Measurements from ENCODE around the gene ABCC4.

ABCC4 gene

DNA sequence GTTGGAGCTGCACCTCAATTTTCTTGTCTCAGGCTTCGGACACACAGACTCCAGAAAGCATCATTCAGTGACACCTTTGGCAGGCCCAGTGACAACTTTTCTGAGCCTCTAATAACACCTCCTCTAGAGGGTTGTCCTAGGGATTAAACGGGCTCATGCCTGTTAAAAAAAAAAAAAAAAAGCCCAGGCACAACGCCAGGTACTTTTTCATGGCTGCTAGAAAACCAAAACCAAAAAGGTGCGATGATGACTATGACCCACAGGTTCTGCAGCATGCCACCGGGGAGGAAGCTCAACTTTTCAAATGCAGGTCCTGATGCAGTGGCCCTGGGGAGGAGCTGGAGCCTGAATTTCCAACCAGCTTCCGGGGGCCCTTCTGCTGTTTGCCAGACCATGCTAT lies 184.2 kb downstream of the ABCC4 start:
- DNase-seq (ENCODE audit: low read depth) = no peak

DNA sequence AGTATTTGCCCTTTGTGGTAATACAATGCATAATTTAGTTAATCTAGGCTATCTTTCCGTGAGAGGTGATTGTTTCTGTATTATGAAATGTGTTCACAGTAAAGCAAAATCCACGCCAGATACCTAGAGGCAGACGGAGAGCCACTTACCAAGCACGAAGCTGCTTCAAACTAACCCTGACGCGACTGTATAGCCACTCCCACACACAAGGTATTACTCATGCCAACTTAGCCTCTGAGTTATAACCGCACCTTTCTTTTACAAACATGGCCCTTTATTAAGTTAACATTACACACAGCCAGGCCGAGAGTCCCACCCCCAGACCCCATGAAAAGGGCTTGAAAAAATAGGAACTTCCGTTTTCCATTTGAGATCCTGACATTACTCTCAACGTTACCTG lies 185.7 kb downstream of the ABCC4 start:
- DNase-seq (ENCODE audit: low read depth) = no peak

DNA sequence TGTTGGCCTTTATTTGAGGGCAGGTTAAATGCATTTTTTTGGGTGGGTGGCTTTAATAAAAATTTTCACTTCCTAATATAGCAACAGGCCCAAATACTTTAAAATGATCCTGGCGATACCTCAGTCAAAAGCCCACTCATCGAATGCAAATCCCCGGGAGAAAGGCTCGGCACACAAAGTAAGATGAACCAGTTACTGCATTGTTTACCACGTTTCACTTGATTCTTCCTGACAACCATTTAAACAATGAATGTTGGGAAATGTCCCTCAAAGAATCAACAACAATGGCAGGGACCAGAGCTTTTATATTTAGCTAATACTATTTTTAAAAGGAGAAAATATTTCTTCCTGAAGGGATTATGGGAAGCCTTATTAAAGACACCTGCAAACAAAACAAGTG lies 187.7 kb downstream of the ABCC4 start:
- DNase-seq (ENCODE audit: low read depth) = no peak

DNA sequence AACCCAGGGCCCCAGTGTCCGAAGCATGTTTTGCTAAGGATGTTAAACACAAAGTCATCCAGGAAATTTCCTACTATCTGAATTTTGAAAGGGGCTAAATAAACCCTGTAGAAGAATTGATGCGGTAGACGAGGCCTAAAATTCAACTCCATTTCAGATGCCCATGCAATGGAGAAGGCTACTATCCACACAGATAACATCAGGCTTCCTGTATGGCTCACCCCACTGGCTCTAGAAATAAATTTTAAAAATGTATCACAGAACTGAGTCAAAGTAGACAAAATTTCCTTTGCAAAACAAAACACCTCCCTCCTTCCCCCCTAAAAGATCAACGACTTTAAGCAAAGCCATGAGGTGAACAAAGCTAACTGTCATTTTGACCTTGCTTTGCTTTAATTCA lies 188.4 kb downstream of the ABCC4 start:
- DNase-seq (ENCODE audit: low read depth) = no peak

DNA sequence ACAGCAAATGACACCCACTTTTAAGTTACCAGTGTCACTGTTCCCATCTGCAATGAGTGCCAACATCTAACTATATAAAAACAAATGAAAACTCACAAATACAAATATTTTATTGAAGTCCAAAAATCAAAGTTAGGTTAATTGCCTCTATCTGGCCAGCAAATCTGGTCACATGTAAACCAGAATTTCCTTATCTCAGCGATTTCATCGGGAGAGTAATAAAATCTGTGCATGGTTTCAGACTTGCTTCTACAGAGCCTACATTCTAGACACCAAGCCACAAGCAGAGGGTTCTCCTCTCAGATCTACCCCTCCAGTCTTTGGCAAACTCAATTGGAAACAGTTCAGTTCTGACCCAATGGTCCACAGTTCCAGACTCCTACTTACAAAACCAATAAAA lies 189.6 kb downstream of the ABCC4 start:
- no peak for DNase-seq (ENCODE audit: low read depth)

DNA sequence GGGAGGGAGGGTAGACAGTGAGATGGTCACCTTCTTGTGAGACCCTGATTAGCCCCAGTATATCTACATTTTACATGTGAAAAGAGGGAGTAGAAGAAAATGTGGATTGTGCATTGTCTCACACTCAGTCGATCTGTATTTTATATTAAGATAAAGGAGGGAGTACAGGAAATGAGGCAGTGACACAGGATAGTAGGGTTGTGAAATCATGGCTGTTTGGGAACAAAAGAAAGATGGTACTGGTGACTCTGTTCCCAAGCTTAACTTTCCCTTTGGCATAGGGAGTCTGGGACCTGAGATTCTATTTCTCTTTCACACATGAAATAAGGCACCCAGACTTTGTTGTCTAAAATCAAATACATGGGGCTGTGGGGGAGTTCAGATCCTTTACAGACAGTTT lies 194.7 kb downstream of the ABCC4 start:
- DNase-seq (ENCODE audit: low read depth) = no peak

DNA sequence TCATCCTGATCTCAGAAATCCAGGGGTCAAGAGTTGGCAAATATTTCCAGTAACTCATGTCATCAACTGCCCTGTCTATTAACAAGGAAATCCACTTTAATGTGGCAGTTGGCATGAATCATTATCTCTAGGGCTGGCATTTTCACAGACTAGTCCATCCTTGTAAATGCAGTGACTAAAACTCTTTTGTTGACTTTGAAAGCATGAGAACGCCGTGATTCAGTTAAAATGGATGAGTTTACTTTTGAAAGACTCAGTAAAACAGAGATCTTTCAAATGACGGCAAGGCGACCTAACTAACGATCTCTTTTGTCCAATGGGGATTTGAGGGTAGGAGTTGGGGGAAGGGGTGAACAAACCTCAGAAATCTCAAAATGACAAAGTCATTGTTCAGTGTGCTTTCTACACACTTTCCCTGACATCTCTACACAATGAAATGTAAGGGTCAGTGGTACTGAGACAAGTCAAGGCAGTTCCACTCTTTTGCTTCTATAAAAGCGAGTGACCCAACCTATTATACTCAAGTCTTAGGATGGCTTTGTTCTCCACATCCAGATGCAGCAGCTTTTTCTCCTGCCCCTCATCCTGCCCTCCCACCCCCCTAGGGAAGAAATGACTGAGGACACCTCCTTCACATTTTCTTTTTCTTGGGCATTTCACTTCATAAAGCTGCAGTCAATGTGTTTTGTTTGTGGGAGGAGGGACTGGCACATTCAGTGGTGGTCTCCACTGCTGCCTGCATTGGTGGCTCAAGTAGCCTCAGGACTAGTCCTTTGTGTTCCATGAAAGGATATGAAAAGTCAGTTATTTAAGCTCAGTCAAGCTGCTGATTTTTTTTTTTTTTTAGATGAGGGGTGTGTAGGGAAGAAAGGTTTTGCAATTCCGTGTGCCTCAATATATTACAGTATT lies 200.5 kb downstream of the ABCC4 start:
- no peak for DNase-seq (ENCODE audit: low read depth)

DNA sequence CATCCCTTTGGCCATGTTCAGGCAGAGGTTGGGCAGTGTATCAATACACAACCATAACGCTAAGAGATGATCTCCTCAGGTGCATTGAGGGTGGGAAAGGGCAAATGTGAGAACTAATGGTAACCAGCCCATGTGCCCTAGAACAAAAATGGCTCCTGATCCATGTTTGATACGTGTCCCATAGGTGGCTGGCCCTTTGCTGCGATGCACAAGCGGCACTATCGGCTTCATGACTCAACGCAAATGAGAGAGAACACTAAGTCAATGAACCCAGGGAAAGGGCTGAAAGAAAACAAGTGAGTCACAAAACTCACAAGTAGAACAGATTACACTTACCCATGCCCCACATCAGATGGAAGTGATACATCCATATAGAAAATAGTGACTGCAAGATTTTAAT lies 201.7 kb downstream of the ABCC4 start:
- DNase-seq (ENCODE audit: low read depth) = no peak

DNA sequence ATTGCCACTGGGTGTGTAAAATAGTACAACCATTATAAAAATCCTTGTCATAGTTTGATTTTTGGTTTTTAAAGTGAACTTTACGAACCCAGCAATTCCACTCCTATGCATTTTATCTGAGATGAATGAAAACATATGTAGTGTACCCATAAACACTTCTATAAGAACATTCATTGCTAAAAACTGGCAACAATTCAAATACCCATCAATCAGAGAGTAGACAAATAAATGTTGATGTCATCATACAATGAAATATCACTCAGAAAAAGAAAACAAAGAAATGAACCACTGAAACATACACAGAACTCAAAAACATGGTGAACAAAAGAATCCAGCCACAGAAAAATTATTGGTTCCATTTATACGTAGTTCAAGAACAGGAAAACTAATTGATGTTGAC lies 202.3 kb downstream of the ABCC4 start:
- DNase-seq (ENCODE audit: low read depth) = no peak

DNA sequence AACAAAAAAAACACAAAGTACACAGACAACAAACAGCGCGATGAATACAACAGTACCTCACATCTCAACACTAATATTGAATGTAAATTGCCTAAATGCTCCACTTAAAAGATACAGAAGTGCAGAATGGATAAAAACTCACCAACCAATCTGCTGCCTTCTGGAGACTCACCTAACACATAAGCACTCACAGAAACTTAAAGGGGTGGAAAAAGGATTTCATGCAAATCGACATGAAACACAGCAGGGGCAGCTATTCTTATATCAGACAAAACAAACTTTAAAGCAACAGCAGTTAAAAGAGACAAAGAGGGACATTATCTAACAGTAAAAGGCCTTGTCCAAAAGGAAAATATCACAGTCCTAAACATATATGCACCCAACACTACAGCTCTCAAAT lies 209.5 kb downstream of the ABCC4 start:
- no peak for DNase-seq (ENCODE audit: low read depth)

DNA sequence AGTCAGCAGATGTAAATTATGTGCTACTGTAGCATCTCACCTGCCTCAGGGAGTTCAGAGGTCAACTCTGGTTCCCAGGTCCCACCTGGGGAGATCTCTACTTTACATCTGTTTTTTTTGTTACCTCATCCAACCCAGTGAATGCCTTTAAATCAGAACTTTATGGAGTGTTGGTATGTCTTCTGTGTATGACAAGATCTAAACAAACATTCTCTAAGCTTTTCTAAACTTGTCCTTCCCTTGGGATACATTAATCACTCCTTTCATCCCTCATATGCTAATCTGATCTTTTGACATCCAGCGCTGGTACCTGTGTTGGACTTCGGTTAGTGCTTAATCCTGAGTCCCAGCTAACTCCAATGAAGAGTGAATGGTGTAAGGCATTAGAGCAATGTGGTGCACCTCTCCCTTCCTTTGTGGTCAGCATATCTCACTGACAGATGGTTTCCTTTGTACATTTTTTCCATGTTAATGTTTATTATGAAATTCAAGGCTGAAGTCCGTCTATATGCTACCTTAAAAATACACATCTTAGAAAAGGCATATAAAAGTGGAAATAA lies 213.4 kb downstream of the ABCC4 start:
- DNase-seq (ENCODE audit: low read depth) = no peak

DNA sequence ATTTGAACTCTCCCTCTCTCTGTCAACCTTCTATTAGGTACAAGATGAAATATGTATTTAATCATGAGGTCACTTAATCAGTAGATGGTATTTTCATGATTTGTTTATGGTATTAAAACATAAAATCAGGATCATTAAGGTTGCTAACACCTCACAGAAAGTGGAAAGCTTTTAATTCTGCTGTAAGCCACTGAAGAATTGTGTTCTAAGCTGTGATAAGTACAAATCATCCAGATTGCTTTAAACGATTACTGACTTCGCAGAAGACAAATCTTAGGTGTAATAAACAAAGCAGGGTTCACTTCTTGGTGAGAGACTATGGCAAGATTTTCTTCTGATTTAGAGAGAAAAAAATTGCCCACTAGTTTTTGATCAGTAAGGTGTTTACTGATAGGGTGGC lies 214.5 kb downstream of the ABCC4 start:
- no peak for DNase-seq (ENCODE audit: low read depth)

DNA sequence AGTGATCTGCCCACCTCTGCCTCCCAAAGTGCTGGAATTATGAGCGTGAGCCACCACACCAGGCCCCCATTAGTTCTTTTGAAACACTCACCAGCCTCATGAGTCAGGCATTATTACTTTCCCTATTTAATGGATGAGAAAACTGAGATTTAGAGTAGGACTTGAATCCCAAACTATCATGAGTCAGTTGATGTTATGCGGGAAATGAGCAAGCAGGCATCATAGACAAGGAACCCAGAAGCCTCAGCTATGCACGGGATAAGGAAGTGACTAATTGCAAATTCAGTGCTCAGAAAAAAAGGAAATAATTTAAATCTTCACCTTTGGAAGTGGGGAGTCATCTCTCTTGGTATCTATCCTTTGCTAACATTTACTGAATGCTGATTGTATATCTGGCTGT lies 217.5 kb downstream of the ABCC4 start:
- no peak for DNase-seq (ENCODE audit: low read depth)

DNA sequence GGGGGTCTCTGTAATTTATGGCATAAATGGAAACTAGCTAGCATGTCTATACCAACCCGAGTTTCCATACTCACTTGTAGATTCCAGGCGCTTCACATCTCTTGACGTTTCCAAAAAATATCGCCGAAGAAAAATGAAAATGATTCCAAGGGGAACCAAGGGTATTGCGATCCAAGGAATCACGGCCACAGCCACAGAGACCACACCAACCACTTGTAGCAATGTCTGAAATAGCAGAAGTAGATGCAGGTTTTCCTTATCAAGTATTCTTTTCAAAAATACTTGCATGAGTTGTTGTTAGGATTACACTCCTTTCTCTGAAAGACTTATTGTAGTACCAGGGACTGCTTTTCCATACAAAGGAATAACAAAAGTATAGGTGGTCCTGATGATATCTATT lies 218.2 kb downstream of the ABCC4 start:
- DNase-seq (ENCODE audit: low read depth) = no peak

DNA sequence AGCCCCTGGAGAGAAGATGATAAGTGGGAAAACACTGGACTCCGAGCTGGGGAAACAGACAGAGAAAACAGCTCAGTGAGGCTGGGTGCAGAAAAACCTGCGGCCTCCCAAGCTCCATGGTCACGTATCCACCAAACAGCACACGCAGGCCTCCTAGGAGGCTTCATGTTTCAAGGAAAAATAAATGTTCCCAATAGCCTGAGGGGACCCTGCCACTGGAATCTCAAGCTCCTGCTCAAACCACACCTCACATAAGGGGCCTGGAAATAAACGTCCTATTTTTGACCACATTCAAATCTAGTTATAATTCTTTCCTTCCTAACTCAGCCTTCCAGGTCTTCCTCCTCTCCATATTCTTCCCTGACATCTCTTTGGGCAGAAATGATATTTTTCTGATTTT lies 225.7 kb downstream of the ABCC4 start:
- DNase-seq (ENCODE audit: low read depth) = no peak

DNA sequence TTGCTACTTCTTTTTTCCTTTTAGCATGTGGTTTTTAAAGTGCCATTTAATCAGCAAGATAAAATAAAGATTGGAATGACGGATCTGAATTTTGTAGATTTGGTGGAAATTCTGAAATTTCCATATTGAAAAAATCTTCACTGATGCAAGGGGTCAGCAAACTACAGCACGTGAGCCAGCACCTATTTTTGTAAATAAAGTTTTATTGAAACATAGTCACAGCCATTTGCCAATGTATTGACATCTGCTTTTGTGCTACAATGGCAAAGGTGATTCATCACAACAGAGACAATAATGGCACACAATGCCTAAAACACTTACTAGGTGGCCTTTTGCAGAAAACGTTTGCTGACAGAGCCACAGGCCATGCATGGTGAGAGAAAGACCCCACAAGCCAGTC lies 226.4 kb downstream of the ABCC4 start:
- DNase-seq (ENCODE audit: low read depth) = no peak

DNA sequence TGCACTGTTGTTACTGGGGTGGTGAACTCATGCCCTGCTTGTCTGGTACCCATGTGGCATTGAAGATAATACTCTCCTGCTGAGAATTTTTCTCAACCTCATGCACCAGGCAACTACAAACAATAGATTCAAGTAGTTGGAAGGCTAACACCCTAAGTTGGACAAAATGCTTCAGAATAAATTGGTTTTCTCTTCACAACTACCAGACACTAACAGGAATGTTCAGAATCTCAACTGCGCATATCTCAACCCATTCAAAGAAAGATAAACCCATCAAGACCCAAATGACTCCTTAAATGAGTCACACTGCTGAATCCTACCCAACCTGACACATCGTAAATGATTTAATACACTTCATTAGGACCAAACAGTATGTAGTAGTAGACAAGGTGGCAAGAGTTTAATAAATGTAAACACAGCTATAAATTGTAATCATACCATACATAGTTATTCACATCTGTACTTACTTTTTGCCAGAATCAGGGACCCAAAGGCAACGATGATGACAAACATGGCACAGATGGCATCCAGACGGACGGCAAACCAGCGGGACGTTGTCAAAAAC lies 227.4 kb downstream of the ABCC4 start:
- DNase-seq (ENCODE audit: low read depth) = no peak

DNA sequence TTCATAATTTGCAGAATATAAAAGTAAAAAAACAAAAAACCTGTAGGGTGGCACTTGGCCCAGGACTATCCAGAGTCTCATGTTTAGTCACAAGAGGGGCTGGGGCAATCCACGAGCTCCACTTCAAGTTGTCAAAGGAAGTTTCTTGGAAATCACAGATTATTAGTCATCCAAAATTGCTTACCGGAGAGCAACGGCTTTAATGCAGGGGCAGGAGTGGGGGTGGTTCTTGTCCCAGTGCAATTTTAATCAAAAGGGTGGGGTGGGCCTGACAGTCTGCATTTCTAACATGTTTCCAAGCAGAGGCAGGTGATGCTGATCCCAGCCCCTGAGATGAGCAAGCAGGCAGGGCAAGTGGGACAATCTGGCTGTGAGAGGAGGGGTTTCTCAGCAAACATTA lies 233.9 kb downstream of the ABCC4 start:
- DNase-seq (ENCODE audit: low read depth) = no peak

DNA sequence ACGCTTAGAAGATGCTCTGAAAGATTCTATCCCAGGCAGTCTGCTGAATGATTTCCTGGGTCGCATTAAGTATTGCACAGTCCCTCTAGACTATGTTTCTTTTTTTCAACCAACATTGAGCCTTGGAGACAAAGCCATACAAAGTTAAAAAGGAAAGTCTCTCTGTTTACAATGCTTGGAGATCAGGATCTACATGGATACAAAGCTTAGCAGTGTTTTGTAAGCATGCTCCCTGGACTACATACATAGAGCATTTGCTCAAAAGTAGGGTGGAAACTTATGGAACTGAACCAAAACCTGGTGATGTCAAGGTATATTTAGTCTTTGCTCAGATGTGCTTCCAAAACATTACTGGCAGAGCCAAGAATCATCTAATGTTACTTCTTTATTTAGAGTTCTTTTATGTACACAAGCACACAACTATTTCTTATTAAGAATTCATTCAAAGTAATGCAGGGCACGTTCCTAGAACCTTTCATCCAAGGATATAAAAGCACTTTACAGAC lies 241.2 kb downstream of the ABCC4 start:
- no peak for DNase-seq (ENCODE audit: low read depth)

DNA sequence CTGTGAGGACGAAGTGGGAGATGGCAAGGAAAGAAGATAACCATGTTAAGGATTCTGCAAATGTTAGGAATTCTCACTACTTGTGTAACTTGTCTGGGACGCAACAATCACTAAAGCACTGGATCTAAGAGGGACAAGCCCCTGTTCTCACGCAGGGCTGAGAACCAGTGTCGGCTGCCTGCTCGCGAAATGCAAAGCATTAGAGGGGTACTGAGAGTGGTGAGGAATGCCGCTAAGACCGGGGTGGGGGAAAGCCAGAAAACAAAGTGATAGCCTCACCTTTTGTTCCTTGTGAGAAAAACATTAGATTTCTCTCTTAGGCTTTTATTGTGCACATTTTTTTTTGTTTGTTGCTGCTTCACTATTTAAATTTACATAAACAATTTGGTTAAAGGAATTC lies 241.9 kb downstream of the ABCC4 start:
- no peak for DNase-seq (ENCODE audit: low read depth)

DNA sequence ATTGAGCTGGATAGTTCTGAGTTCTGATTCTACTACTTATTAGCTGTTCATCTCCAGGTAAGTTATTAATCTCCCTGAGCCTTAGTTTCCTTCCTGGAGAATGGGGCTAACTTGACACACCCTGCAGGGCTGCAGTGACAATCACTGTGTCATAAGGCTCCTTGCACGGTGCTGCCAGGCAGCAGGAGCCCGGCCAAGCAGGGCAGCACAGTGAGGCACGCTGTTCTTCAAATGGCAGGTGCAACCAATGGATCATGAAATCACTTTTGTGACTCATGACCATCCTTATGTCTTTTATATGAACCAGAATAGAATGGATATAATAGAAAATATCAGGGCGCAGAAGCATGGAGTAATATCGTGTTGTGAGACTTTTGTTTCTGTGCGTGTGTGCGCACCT lies 242.6 kb downstream of the ABCC4 start:
- DNase-seq (ENCODE audit: low read depth) = no peak

DNA sequence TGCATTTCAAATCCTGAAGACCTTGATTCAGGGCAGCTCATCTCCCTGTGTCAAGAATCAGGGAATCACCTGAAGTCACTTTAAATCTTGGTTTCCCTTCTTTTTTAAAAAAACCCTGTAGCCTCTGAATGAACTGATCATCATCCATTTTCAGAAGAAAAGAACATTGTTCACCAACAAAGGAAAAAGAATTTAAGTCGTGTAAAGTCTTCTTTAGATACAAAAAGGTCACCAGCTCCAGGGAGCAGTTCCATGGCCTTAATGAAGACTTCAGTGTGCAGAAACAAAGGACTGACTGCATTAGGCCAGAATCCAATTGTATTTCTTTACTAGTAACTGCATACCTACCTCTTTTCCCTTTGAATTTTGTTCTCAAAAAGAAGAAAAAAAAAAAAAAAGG lies 245.0 kb downstream of the ABCC4 start:
- no peak for DNase-seq (ENCODE audit: low read depth)

DNA sequence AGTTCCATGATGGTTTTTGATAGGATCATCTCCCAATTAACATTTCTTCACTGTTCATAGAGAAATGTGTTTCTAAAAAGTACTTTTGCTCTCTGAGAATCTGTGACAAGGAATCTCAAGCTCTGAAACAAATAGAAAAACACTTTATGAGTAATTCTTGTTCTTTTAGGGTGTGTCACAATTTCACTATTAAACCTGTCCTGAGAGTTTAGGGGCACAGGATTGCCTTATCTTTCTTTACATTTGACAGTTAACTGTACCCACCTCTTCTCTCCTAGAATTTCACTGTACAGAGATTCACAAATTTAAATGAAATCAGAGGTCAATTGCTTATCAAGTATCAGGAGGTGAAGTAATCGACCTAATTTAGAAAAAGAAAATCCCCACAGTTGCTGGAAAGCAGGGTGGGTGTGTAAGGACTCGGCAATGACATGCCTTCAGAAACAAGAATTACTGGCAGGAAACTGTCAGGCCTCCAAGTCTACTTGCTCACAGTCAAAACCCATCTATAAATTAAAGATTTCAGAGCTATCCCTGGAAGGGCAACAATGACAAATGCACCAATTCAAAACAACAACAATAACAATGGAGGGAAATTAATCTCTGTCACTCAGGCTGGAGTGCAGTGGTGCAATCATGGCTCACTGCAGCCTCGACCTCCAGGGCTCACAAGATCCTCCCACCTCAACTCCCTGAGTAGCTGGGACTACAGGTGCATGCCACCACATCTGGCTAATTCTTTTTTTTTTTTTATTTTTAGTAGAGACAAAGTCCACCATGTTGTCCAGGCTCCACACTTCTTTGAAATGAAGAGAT lies 250.2 kb downstream of the ABCC4 start:
- no peak for DNase-seq (ENCODE audit: low read depth)
